GM12878 (cell line): ENCODE measurements around the gene ADAMTSL1. TPM values are rescaled to one million over a fixed set of nuclear protein-coding genes. Genes with fewer than 3 reads are reported as not detected.

Experiments
- ATAC-seq: fragments of 200-7000 bp; cut with Tn5 transposase; 3 replicates; pipeline ENCODE4 v1.9.1; 2020; ENCODE audit warnings: mild to moderate bottlenecking, moderate library complexity
- BruUV-seq: library from RNA; stranded (reverse); fragments of 400-500 nt; replicated peaks from 2 replicates; lab custom pipeline; 2021; lab: Mats Ljungman, UMichigan
- CTCF ChIA-PET: fragments of 300-600 bp; sonication (Branson Sonifier 250); formaldehyde crosslinking; extraction: SDS; loops from one replicate; lab custom pipeline; 2021; ENCODE audit warnings: inconsistent platforms; lab: Yijun Ruan, JAX
- POLR2A ChIA-PET: fragments of 350-600 bp; formaldehyde crosslinking; extraction: SDS; loops from one replicate; lab custom pipeline; 2021; ENCODE audit warnings: inconsistent platforms; lab: Charles Lee
- RAD21 ChIA-PET: fragments of 300-600 bp; sonication (Branson Sonifier 250); formaldehyde crosslinking; loops from one replicate; lab custom pipeline; 2023; ENCODE audit warnings: antibody characterized with exemption; ENCODE audit not compliant: unreplicated experiment; lab: Charles Lee
- SMC1A ChIA-PET: fragments of 300-600 bp; sonication (Branson Sonifier 250); formaldehyde crosslinking; loops from one replicate; lab custom pipeline; 2023; ENCODE audit not compliant: unreplicated experiment, uncharacterized antibody; lab: Charles Lee
- DNase-seq: peaks from one replicate; pipeline ENCODE4 v3.0.0-alpha.2; 2011; ENCODE audit warnings: low read depth, low spot score
- FAIRE-seq: peaks from 3 replicates; lab custom pipeline; 2011; peaks lifted over from hg19 to GRCh38; lab: Jason Lieb, UNC
- H2AFZ ChIP-seq: 2 replicates; pipeline ENCODE4 v1.6.0; 2011; ENCODE audit warnings: low read depth, low read length, control low read depth; ENCODE audit not compliant: control insufficient read depth
- H3K27ac ChIP-seq: 2 replicates; pipeline ENCODE4 v1.5.1; 2011; ENCODE audit warnings: control low read depth; ENCODE audit not compliant: control insufficient read depth, insufficient read depth
- H3K27me3 ChIP-seq, 2 experiments: replicated peaks in 1 of 2; 2 replicates each; pipeline versions ENCODE4 v1.6.0 to v1.6.1; 2011; ENCODE audit warnings: low read length in 1 of 2; ENCODE audit not compliant: control insufficient read depth in 2 of 2, insufficient read depth in 2 of 2
- H3K36me3 ChIP-seq, 2 experiments: 2 replicates each; pipeline ENCODE4 v1.5.1; 2011; ENCODE audit warnings: low read length in 1 of 2; ENCODE audit not compliant: control insufficient read depth in 2 of 2, insufficient read depth in 2 of 2
- H3K4me1 ChIP-seq: 2 replicates; pipeline ENCODE4 v1.6.1; 2011; ENCODE audit warnings: mild to moderate bottlenecking, low read length, moderate library complexity, mixed read lengths; ENCODE audit not compliant: control insufficient read depth, insufficient read depth
- H3K4me2 ChIP-seq: 2 replicates; pipeline ENCODE4 v1.6.0; 2011; ENCODE audit warnings: control low read depth; ENCODE audit not compliant: control insufficient read depth, insufficient read depth
- H3K4me3 ChIP-seq: fragments of 200-600 bp; sonication (generic); 2 replicates; pipeline ENCODE4 v1.5.1; 2016
- H3K79me2 ChIP-seq: 2 replicates; pipeline ENCODE4 v1.6.0; 2011; ENCODE audit warnings: low read length; ENCODE audit not compliant: control insufficient read depth, insufficient read depth
- H3K9ac ChIP-seq: 2 replicates; pipeline ENCODE4 v1.8.0; 2011; ENCODE audit warnings: low read length, control low read depth, mixed read lengths; ENCODE audit not compliant: control insufficient read depth, insufficient read depth
- H3K9me3 ChIP-seq: replicated peaks from 3 replicates; pipeline ENCODE4 v1.5.1; 2011; ENCODE audit warnings: mild to moderate bottlenecking, low read length; ENCODE audit not compliant: control insufficient read depth, insufficient read depth
- H4K20me1 ChIP-seq: 2 replicates; pipeline ENCODE4 v1.6.0; 2011; ENCODE audit not compliant: control insufficient read depth, insufficient read depth
- ASH2L ChIP-seq: fragments of 300-600, 200-600 bp; sonication (generic); IDR thresholded peaks from 2 replicates; pipeline ENCODE4 v1.6.1; 2017; ENCODE audit warnings: low read depth, mild to moderate bottlenecking, borderline replicate concordance
- ATF7 ChIP-seq: fragments of 450-650 bp; IDR thresholded peaks from 2 replicates; pipeline ENCODE4 v1.6.1; 2016; ENCODE audit warnings: low read depth, mild to moderate bottlenecking
- BCLAF1 ChIP-seq: fragments of 450-650 bp; IDR thresholded peaks from 2 replicates; pipeline ENCODE4 v1.6.1; 2017; ENCODE audit warnings: antibody characterized with exemption, mild to moderate bottlenecking, moderate library complexity
- CREB1 ChIP-seq: IDR thresholded peaks from 2 replicates; pipeline ENCODE4 v1.6.1; 2012; ENCODE audit warnings: low read depth, mild to moderate bottlenecking, inconsistent platforms
- E4F1 ChIP-seq: fragments of 450-650 bp; IDR thresholded peaks from 2 replicates; pipeline ENCODE4 v1.6.1; 2018; ENCODE audit warnings: borderline replicate concordance, mild to moderate bottlenecking; ENCODE audit not compliant: partially characterized antibody
- ETV6 ChIP-seq, 2 experiments: fragments of 450-650 bp in 1 of 2; IDR thresholded peaks in 1 of 2; conservative IDR thresholded peaks in 1 of 2; 2 replicates each; pipeline ENCODE4 v1.6.1; 2014; ENCODE audit warnings: antibody characterized with exemption in 1 of 2, borderline replicate concordance in 1 of 2, low read depth in 1 of 2, mild to moderate bottlenecking in 1 of 2, moderate library complexity in 1 of 2
- GABPA ChIP-seq: IDR thresholded peaks from 2 replicates; pipeline ENCODE4 v1.6.1; 2014; ENCODE audit warnings: antibody characterized with exemption, low read depth, mild to moderate bottlenecking, inconsistent platforms
- MEF2A ChIP-seq: IDR thresholded peaks from 2 replicates; pipeline ENCODE4 v1.6.1; 2011; ENCODE audit warnings: low read depth, mild to moderate bottlenecking, low read length, moderate library complexity; ENCODE audit not compliant: insufficient read depth
- PML ChIP-seq: IDR thresholded peaks from 2 replicates; pipeline ENCODE4 v1.6.1; 2012; ENCODE audit warnings: low read length, inconsistent platforms
- POLR2A ChIP-seq: IDR thresholded peaks from 2 replicates; pipeline ENCODE4 v1.6.1; 2011; ENCODE audit warnings: low read depth, mild to moderate bottlenecking, low read length
- POLR2AphosphoS2 ChIP-seq: IDR thresholded peaks from 2 replicates; pipeline ENCODE4 v1.6.1; 2011; ENCODE audit warnings: low read depth, mild to moderate bottlenecking, low read length, improper control_type of control experiment, moderate library complexity
- USF1 ChIP-seq: IDR thresholded peaks from 2 replicates; pipeline ENCODE4 v1.6.1; 2011; ENCODE audit warnings: borderline replicate concordance, low read depth, mild to moderate bottlenecking, moderate library complexity, mixed read lengths, low read length; ENCODE audit not compliant: insufficient read depth; ENCODE audit errors: extremely low read length
- ZNF274 ChIP-seq: IDR thresholded peaks from one replicate; pipeline ENCODE4 v1.8.0; 2011; ENCODE audit not compliant: insufficient read length, insufficient read depth
- WGBS: methylation state at CpG from one replicate; pipeline ENCODE4 v1.1.6; 2016; ENCODE audit warnings: low lambda C conversion rate; ENCODE audit not compliant: insufficient replicate concordance, insufficient coverage; ENCODE audit errors: missing lambda C conversion rate; 5-methylcytosine and 5-hydroxymethylcytosine counted together
- in situ Hi-C: fragments of 300-500 bp; cut with MboI; formaldehyde crosslinking; loops from 9 replicates; pipeline ENCODE4 v1.14.3; 2018; ENCODE audit warnings: mixed read lengths
- intact Hi-C: fragments of 100-400 bp; cut with micrococcal nuclease; formaldehyde crosslinking; loops from one replicate; pipeline ENCODE4 v1.14.2; 2022; ENCODE audit not compliant: unreplicated experiment
- polyA plus RNA-seq, 11 experiments: library from polyadenylated mRNA; depleted of rRNA in 4 of 11; unstranded in 6 of 11; stranded (reverse) in 5 of 11; fragments of >200 nt; fragmentation: Nextera tagmentation in 4 of 11; fragmentation: Illumina TruSeq in 1 of 11; extraction: Ambion mirVana in 4 of 11; extraction: Trizol in 1 of 11; gene quantifications; 1 replicate in 1 of 11; 2 replicates in 10 of 11; pipeline versions ENCODE4 v1.2.1 to v1.2.3, GENCODE V29; 2011 to 2016; ENCODE audit warnings: inconsistent platforms in 2 of 11, missing spikeins in 2 of 11, low read depth in 1 of 11
- total RNA-seq, 4 experiments: library from RNA; depleted of rRNA in 3 of 4; stranded (reverse); fragments of >200 nt in 3 of 4; fragmentation: Illumina TruSeq in 1 of 4; extraction: Trizol in 1 of 4; gene quantifications; 2 replicates each; pipeline versions ENCODE4 v1.2.1 to v1.2.3, GENCODE V29; 2013 to 2021

ADAMTSL1 gene
- total and polyA plus RNA-seq, 10 of the 15 experiments (the other 5 are each of a cell fraction or from before 2014, with no cell fraction given) = 0.01 to 0.10 (median 0.07) TPM; not detected in 6

- TF ChIP-seq ZNF274 = no peak
- TF ChIP-seq ATF7 = no peak
- no peak for TF ChIP-seq MEF2A
- TF ChIP-seq GABPA = no peak
- TF ChIP-seq, all 136 proteins: peak for 0
These were observed 297.8 kb downstream of the ADAMTSL1 start (continued) for GRCh38 chr9:18771763-18772162.

DNA sequence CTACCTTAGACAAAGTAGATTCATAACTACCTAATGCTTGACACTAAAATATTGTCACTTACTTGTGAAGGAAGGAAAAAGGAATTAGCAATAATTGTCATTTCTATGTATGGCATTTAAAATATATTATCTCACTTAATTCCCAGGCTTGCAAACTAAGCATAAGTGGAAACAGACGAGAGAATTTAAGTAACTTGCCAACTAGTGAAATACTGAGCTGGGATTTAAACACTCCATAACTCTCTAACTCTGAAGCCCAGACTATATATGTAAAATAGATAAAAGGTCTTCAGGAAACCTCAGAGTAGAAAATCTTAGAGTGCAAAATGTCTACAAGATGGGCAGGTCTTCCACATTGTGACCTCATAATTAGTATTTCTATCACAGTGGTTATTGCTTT is 301.3 kb downstream of the ADAMTSL1 start:
- H3K4me1 ChIP-seq = no peaks in the 10 kb centered on the region

More for the DNA sequence above, 301.3 kb downstream of the ADAMTSL1 start:
- intact Hi-C loops (no loop called here), in situ Hi-C loops (no loop called here)
- Histone ChIP-seq H3K79me2 (no peaks in the 10 kb centered on the region), H3K36me3 (no peaks in the 10 kb centered on the region), H3K4me3 (no peak overlapping the region), H3K4me2 (no peak overlapping the region), H3K27ac (no peak overlapping the region), H3K27me3 (no peaks in the 10 kb centered on the region), H3K9me3 (no peaks in the 10 kb centered on the region; the same call in 2 of the 3 replicates), H4K20me1 (no peaks in the 10 kb centered on the region), H3K9ac (no peak overlapping the region), H2AFZ (no peak overlapping the region)
- BruUV-seq = no TSS peak
- ChIA-PET POLR2A (interaction anchor here (0.6 kb wide), 1 partner anchor 1146 kb away, joined by 4 read pairs; no protein-coding TSS in a partner anchor), RAD21 (no interaction called here), SMC1A (interaction anchor here (1.8 kb wide), 1 partner anchor 18 kb away, joined by 8 read pairs; no protein-coding TSS in a partner anchor), CTCF (interaction anchor here (1.0 kb wide), 1 partner anchor 18 kb away, joined by 3 read pairs; no protein-coding TSS in a partner anchor)
- FAIRE-seq (no peak), ATAC-seq (no peak), DNase-seq (no peak)
- no peak for TF ChIP-seq CREB1
- TF ChIP-seq ZNF274 = no peak
- TF ChIP-seq E4F1 = no peak
- TF ChIP-seq ETV6 (conservative IDR thresholded peaks at IDR 0.05 in 1 of 2, IDR thresholded peaks at IDR 0.05 in 1 of 2; ENCODE audit: borderline replicate concordance in 1 of 2, low read depth in 1 of 2) = no peak
- no peak for TF ChIP-seq POLR2A
- no peak for TF ChIP-seq PML
- TF ChIP-seq USF1 = no peak
- TF ChIP-seq ASH2L = no peak
- no peak for TF ChIP-seq POLR2AphosphoS2
- TF ChIP-seq BCLAF1 = no peak
- 40% methylated on average over 1 of the region's 1 CpG for WGBS
